PC-3 (cell line): ENCODE results near the gene COL19A1. TPM values are rescaled to one million over a fixed set of nuclear protein-coding genes. Genes with fewer than 3 reads are reported as not detected.

ENCODE experiments used
- ATAC-seq: fragments of 200-7000 bp; cut with Tn5 transposase; 2 replicates; pipeline ENCODE4 v1.9.1; 2020; ENCODE audit warnings: mild to moderate bottlenecking, moderate library complexity
- BruUV-seq: library from RNA; stranded (reverse); fragments of 400-500 nt; replicated peaks from 2 replicates; lab custom pipeline; 2021; lab: Mats Ljungman, UMichigan
- CTCF ChIA-PET: fragments of 300-600 bp; sonication (Branson Sonifier 250); formaldehyde crosslinking; loops from one replicate; lab custom pipeline; 2022; ENCODE audit warnings: antibody characterized with exemption; lab: Charles Lee
- POLR2A ChIA-PET: fragments of 300-600 bp; sonication (Branson Sonifier 250); formaldehyde crosslinking; loops from one replicate; lab custom pipeline; 2022; ENCODE audit warnings: antibody characterized with exemption; ENCODE audit not compliant: unreplicated experiment; lab: Charles Lee
- DNase-seq: peaks from one replicate; pipeline ENCODE4 v3.0.0-alpha.2; 2015
- H2AFZ ChIP-seq: fragments of 300-600 bp; sonication (generic); 2 replicates; pipeline ENCODE4 v1.6.0; 2016; ENCODE audit warnings: antibody characterized with exemption, low read length
- H3F3A ChIP-seq: fragments of 300-600 bp; sonication (generic); one replicate; pipeline ENCODE4 v1.6.0; 2017; ENCODE audit warnings: antibody characterized with exemption, low read length, control low read depth, mild to moderate bottlenecking; ENCODE audit not compliant: unreplicated experiment
- H3K27ac ChIP-seq: fragments of 300-600 bp; sonication (generic); 2 replicates; pipeline ENCODE4 v1.5.1; 2016; ENCODE audit warnings: mild to moderate bottlenecking, low read length
- H3K27me3 ChIP-seq: fragments of 300-600 bp; sonication (generic); 2 replicates; pipeline ENCODE4 v1.6.1; 2016; ENCODE audit warnings: low read length, mixed read lengths
- H3K36me3 ChIP-seq: fragments of 300-600 bp; sonication (generic); 2 replicates; pipeline ENCODE4 v1.6.1; 2016; ENCODE audit warnings: low read depth, mixed run types, low read length, mixed read lengths
- H3K4me1 ChIP-seq: fragments of 300-600 bp; sonication (generic); 2 replicates; pipeline ENCODE4 v1.5.1; 2016; ENCODE audit warnings: low read length; ENCODE audit not compliant: insufficient read depth
- H3K4me2 ChIP-seq: fragments of 300-600 bp; sonication (generic); 2 replicates; pipeline ENCODE4 v1.6.0; 2016; ENCODE audit warnings: low read length
- H3K4me3 ChIP-seq: fragments of 300-600 bp; sonication (generic); 2 replicates; pipeline ENCODE4 v1.5.1; 2016; ENCODE audit warnings: mild to moderate bottlenecking, low read length, mixed read lengths
- H3K79me2 ChIP-seq: fragments of 300-600 bp; sonication (generic); 2 replicates; pipeline ENCODE4 v1.6.1; 2017; ENCODE audit warnings: low read length, mixed read lengths
- H3K9ac ChIP-seq: fragments of 300-600 bp; sonication (generic); 2 replicates; pipeline ENCODE4 v1.6.0; 2016; ENCODE audit warnings: mild to moderate bottlenecking, low read length
- H3K9me2 ChIP-seq: fragments of 300-600 bp; sonication (generic); replicated peaks from 2 replicates; pipeline ENCODE4 v1.6.1; 2016; ENCODE audit warnings: mixed run types, low read length, mixed read lengths
- H3K9me3 ChIP-seq: fragments of 300-600 bp; sonication (generic); 2 replicates; pipeline ENCODE4 v1.6.1; 2016; ENCODE audit warnings: low read length, mixed read lengths
- H4K20me1 ChIP-seq: fragments of 300-600 bp; sonication (generic); 2 replicates; pipeline ENCODE4 v1.6.1; 2016; ENCODE audit warnings: low read length, mixed read lengths
- EZH2 ChIP-seq: fragments of 300-600 bp; sonication (generic); IDR thresholded peaks from one replicate; pipeline ENCODE4 v1.6.1; 2017; ENCODE audit warnings: antibody characterized with exemption, mild to moderate bottlenecking, low read length; ENCODE audit not compliant: unreplicated experiment
- EZH2phosphoT487 ChIP-seq: fragments of 300-600 bp; sonication (generic); IDR thresholded peaks from 2 replicates; pipeline ENCODE4 v1.6.1; 2018; ENCODE audit warnings: mild to moderate bottlenecking, antibody characterized with exemption, low read length, borderline replicate concordance
- intact Hi-C: fragments of 100-400 bp; cut with micrococcal nuclease; formaldehyde crosslinking; loops from 2 replicates; pipeline ENCODE4 v1.9.0; 2023
- total RNA-seq: library from RNA; depleted of rRNA; stranded (reverse); fragments of >200 nt; gene quantifications from 2 replicates; pipeline ENCODE4 v1.2.3, GENCODE V29; 2014
- TF ChIP-seq, protein P1 (sequence below): fragments of 300-600 bp; sonication (generic); conservative IDR thresholded peaks from 2 replicates; pipeline ENCODE4 v1.5.1; 2017; ENCODE audit warnings: antibody characterized with exemption, low read depth, mild to moderate bottlenecking, low read length

Gene COL19A1
- total RNA-seq, 1 experiment from 2014 or later = not detected

DNA sequence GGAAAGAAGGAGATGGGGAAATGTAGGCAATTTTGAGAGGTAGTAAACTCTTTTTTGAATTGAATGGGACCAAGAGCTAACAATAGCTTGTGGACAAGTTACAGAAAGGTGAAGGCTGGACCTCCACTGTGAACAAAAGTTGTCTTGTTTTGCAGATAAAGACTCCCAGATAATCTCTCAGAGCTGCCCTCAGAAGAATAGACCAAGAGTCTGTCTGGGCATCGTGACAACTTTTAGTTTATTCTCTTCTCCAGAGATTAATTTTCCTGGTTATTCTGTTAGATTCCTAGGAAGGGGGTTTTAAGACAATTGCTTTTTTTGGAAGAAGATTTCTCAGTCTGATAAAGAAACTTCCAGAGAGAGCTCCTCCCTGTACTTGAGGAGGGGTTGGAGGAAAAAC, 161.9 kb downstream of the COL19A1 start:
- TF ChIP-seq EZH2 (no peak), EZH2phosphoT487 (no peak)
- TF ChIP-seq, protein P1, sequence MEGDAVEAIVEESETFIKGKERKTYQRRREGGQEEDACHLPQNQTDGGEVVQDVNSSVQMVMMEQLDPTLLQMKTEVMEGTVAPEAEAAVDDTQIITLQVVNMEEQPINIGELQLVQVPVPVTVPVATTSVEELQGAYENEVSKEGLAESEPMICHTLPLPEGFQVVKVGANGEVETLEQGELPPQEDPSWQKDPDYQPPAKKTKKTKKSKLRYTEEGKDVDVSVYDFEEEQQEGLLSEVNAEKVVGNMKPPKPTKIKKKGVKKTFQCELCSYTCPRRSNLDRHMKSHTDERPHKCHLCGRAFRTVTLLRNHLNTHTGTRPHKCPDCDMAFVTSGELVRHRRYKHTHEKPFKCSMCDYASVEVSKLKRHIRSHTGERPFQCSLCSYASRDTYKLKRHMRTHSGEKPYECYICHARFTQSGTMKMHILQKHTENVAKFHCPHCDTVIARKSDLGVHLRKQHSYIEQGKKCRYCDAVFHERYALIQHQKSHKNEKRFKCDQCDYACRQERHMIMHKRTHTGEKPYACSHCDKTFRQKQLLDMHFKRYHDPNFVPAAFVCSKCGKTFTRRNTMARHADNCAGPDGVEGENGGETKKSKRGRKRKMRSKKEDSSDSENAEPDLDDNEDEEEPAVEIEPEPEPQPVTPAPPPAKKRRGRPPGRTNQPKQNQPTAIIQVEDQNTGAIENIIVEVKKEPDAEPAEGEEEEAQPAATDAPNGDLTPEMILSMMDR = no peak
- Histone ChIP-seq H3K27me3 (no peaks in the 10 kb centered on the region), H3K27ac (no peak overlapping the region), H3K9me2 (no peaks in the 10 kb centered on the region), H3K79me2 (no peaks in the 10 kb centered on the region), H3K4me2 (no peak overlapping the region), H3F3A (no peaks in the 10 kb centered on the region), H4K20me1 (no peaks in the 10 kb centered on the region), H3K36me3 (no peaks in the 10 kb centered on the region), H3K9me3 (no peaks in the 10 kb centered on the region), H3K4me3 (no peak overlapping the region), H3K9ac (no peak overlapping the region), H2AFZ (no peak overlapping the region), H3K4me1 (no peaks in the 10 kb centered on the region)
- ATAC-seq = no peak
- no TSS peak for BruUV-seq
- intact Hi-C loops = no loop called here
- DNase-seq = no peak
- ChIA-PET POLR2A (no interaction called here), CTCF (no interaction called here)

- POLR2A ChIA-PET = no interaction called here
Measured at GRCh38 chr6:70028926-70029325, 162.6 kb downstream of the COL19A1 start.

GRCh38 chr6:70033781-70034180, 167.4 kb downstream of the COL19A1 start:
- no peak overlapping the region for H3K9ac ChIP-seq
- H4K20me1 ChIP-seq = no peaks in the 10 kb centered on the region
- intact Hi-C loops = no loop called here
- no peak overlapping the region for H3K4me3 ChIP-seq
- H3F3A ChIP-seq = no peaks in the 10 kb centered on the region
- ATAC-seq (no peak), DNase-seq (no peak)
- no peak overlapping the region for H3K4me2 ChIP-seq
- no peak for TF ChIP-seq EZH2phosphoT487
- TF ChIP-seq EZH2 = no peak
- TF ChIP-seq, protein P1 = no peak
- ChIA-PET CTCF (no interaction called here), POLR2A (no interaction called here)
- no peaks in the 10 kb centered on the region for H3K9me2 ChIP-seq
- H3K79me2 ChIP-seq = no peaks in the 10 kb centered on the region
- H3K27ac ChIP-seq = no peak overlapping the region
- H2AFZ ChIP-seq = no peak overlapping the region
- no TSS peak for BruUV-seq
- H3K36me3 ChIP-seq = no peaks in the 10 kb centered on the region
- H3K9me3 ChIP-seq = no peaks in the 10 kb centered on the region
- no peaks in the 10 kb centered on the region for H3K27me3 ChIP-seq
- no peaks in the 10 kb centered on the region for H3K4me1 ChIP-seq

More at GRCh38 chr6:70028926-70029325, 162.6 kb downstream of the COL19A1 start:
- no peaks in the 10 kb centered on the region for H3K4me1 ChIP-seq
- H3K9me3 ChIP-seq = no peaks in the 10 kb centered on the region
- H3K4me2 ChIP-seq = no peak overlapping the region
- no peak overlapping the region for H3K4me3 ChIP-seq
- no TSS peak for BruUV-seq
- H3K36me3 ChIP-seq = no peaks in the 10 kb centered on the region
- intact Hi-C loops = no loop called here
- no peaks in the 10 kb centered on the region for H4K20me1 ChIP-seq
- H3K27ac ChIP-seq = no peak overlapping the region
- H3K9me2 ChIP-seq = no peaks in the 10 kb centered on the region
- no peak for DNase-seq
- no peak for ATAC-seq
- no peak overlapping the region for H2AFZ ChIP-seq
- CTCF ChIA-PET = no interaction called here
- TF ChIP-seq EZH2 (no peak), EZH2phosphoT487 (no peak)
- TF ChIP-seq, protein P1 = no peak
- H3K27me3 ChIP-seq = no peaks in the 10 kb centered on the region
- H3K79me2 ChIP-seq = no peaks in the 10 kb centered on the region
- H3K9ac ChIP-seq = no peak overlapping the region
- H3F3A ChIP-seq = no peaks in the 10 kb centered on the region
